LHCN-M2 (cell line): ENCODE measurements around the gene ACOT8. TPM values are rescaled to one million over a fixed set of nuclear protein-coding genes. Genes with fewer than 3 reads are reported as not detected.
A peak's percentile ranks its signal among the peaks of the same experiment; 100 is the strongest.
"Not testable (repeated sequence)": the region's sequence is repeated elsewhere in the genome, so short reads cannot be mapped to it uniquely, and the experiment has no call there.

ENCODE experiments used
- DNase-seq: peaks from one replicate; pipeline ENCODE4 v3.0.0-alpha.2; 2012; ENCODE audit warnings: low read depth
- total RNA-seq: library from RNA; depleted of rRNA; stranded (reverse); fragments of >200 nt; gene quantifications from 2 replicates; pipeline ENCODE4 v1.2.3, GENCODE V29; 2014

The ACOT8 gene
- total RNA-seq, 1 experiment from 2014 or later: 46.6 TPM

- no peak for DNase-seq
These were observed 3.7 kb downstream of the ACOT8 start for GRCh38 chr20:45853484-45853883.

- no peak for DNase-seq
These were observed 4.9 kb downstream of the ACOT8 start for GRCh38 chr20:45852326-45852725.

GRCh38 chr20:45851501-45851900 lies 5.7 kb downstream of the ACOT8 start:
- DNase-seq: no peak

GRCh38 chr20:45850926-45851325 lies 6.3 kb downstream of the ACOT8 start:
- DNase-seq: no peak

- no peak for DNase-seq
These were observed 7.0 kb downstream of the ACOT8 start for GRCh38 chr20:45850238-45850637.

- no peak for DNase-seq
These were observed 8.1 kb downstream of the ACOT8 start for GRCh38 chr20:45848969-45849582.

GRCh38 chr20:45848421-45848820 lies 8.8 kb downstream of the ACOT8 start:
- no peak for DNase-seq

GRCh38 chr20:45845452-45845851 lies 11.7 kb downstream of the ACOT8 start:
- no peak for DNase-seq

- no peak for DNase-seq
These were observed 13.7 kb downstream of the ACOT8 start for GRCh38 chr20:45843506-45843905.

GRCh38 chr20:45842169-45842812 lies 14.9 kb downstream of the ACOT8 start:
- DNase-seq: no peak

GRCh38 chr20:45841407-45842129 lies 15.6 kb downstream of the ACOT8 start:
- DNase-seq: no peak

GRCh38 chr20:45840700-45841198 lies 16.4 kb downstream of the ACOT8 start:
- DNase-seq: no peak

- no peak for DNase-seq
These were observed 20.4 kb downstream of the ACOT8 start for GRCh38 chr20:45836841-45837240.

GRCh38 chr20:45835825-45836224 lies 21.4 kb downstream of the ACOT8 start:
- peak; percentile 81 for DNase-seq

GRCh38 chr20:45835329-45835765 lies 21.8 kb downstream of the ACOT8 start:
- DNase-seq: peak; percentile 27

GRCh38 chr20:45834797-45835161 lies 22.4 kb downstream of the ACOT8 start:
- DNase-seq: no peak

GRCh38 chr20:45833883-45834796 lies 23.1 kb downstream of the ACOT8 start:
- DNase-seq: peak; percentile 64

GRCh38 chr20:45833030-45833882 lies 23.9 kb downstream of the ACOT8 start, which contains the start of gene SNX21:
SNX21 (plus strand) TSS chr20:45833799; CDS start chr20:45833920, 121 bp downstream.
- DNase-seq: peak; percentile 93

- no peak for DNase-seq
These were observed 24.6 kb downstream of the ACOT8 start for GRCh38 chr20:45832619-45833018.

- DNase-seq: not testable (repeated sequence)
These were observed 27.5 kb downstream of the ACOT8 start for GRCh38 chr20:45829673-45830106.
